AG09309 (cell line): ENCODE data around the gene NADSYN1.

Experiments used
- DNase-seq: peaks from one replicate; pipeline ENCODE4 v3.0.0-alpha.2; 2010; ENCODE audit warnings: low read depth
- H3K4me3 ChIP-seq: 2 replicates; pipeline ENCODE4 v1.5.1; 2011; ENCODE audit warnings: mild to moderate bottlenecking, low read depth, low read length, moderate library complexity; ENCODE audit not compliant: control insufficient read depth
- CTCF ChIP-seq: IDR thresholded peaks from 2 replicates; pipeline ENCODE4 v1.5.1; 2011; ENCODE audit warnings: mild to moderate bottlenecking, low read depth, low read length, inconsistent platforms; ENCODE audit not compliant: insufficient read depth, control insufficient read depth; ENCODE audit errors: missing control alignments

NADSYN1 gene

GRCh38 chr11:71432761-71433647 is 20.0 kb upstream of the NADSYN1 start:
- no peak overlapping the region for H3K4me3 ChIP-seq
- TF ChIP-seq CTCF, result no peak
- no peak for DNase-seq

- DNase-seq, result no peak
- H3K4me3 ChIP-seq, result no peak overlapping the region
- no peak for TF ChIP-seq CTCF
Measured at GRCh38 chr11:71433648-71434450, 19.2 kb upstream of the NADSYN1 start.

- no peak for TF ChIP-seq CTCF
- DNase-seq, result no peak
- H3K4me3 ChIP-seq, result no peak overlapping the region
Measured at GRCh38 chr11:71434576-71435130, 18.4 kb upstream of the NADSYN1 start.

- no peak for TF ChIP-seq CTCF
Measured at GRCh38 chr11:71435278-71435951, 17.6 kb upstream of the NADSYN1 start.

GRCh38 chr11:71436861-71437260 is 16.1 kb upstream of the NADSYN1 start:
- TF ChIP-seq CTCF, result no peak
- no peak for DNase-seq
- no peak overlapping the region for H3K4me3 ChIP-seq

More at GRCh38 chr11:71435278-71435951, 17.6 kb upstream of the NADSYN1 start:
- H3K4me3 ChIP-seq, result no peak overlapping the region
- DNase-seq, result no peak

GRCh38 chr11:71437399-71437798 is 15.6 kb upstream of the NADSYN1 start:
- H3K4me3 ChIP-seq, result no peak overlapping the region
- TF ChIP-seq CTCF, result no peak
- no peak for DNase-seq
